IPS-18c (cell line): ENCODE results near the gene EMC9.

Source experiments
- H3K4me3 ChIP-seq: 2 replicates; pipeline ENCODE4 v1.7.0; 2013; ENCODE audit warnings: low read depth, mild to moderate bottlenecking, low read length, moderate library complexity; ENCODE audit not compliant: insufficient read depth
- H3K9me3 ChIP-seq: one replicate; pipeline ENCODE4 v1.6.1; 2013; ENCODE audit warnings: mild to moderate bottlenecking, low read length, moderate library complexity; ENCODE audit not compliant: control insufficient read depth, insufficient read depth

The EMC9 gene, protein sequence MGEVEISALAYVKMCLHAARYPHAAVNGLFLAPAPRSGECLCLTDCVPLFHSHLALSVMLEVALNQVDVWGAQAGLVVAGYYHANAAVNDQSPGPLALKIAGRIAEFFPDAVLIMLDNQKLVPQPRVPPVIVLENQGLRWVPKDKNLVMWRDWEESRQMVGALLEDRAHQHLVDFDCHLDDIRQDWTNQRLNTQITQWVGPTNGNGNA

DNA sequence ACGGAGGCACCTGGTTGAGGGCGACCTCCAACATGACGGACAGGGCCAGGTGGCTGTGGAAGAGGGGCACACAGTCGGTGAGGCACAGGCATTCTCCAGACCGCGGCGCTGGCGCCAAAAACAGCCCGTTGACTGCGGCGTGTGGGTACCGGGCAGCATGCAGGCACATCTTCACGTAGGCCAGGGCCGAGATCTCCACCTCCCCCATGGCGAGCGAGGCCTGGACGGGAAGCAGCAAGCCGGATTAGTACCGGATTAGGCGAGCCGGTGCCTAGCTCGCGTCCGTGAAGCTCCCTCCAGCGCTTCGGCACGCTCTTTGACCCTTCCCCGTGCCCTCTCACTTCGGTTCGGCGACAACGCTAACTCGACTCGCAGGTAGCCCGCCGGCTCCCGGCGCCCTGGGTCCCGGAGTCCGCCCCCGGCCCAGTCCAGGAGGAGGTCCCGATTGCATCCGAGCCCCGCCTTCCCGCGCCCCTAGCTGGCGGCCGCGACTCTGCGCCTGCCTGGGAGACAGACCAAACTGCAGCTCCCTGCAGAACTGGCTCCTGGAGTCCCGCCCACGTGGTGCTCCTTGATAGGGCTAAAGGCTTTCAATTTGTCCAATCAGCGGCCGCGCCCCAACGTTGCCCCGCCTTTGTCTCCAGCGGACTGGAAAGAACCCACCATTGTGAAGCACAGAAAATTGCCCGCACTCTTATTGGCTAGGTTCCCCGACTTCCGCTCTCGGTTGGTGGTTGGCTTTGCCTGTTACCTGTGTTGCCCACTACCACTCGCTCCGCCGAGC, at the start of gene EMC9:
EMC9 (minus strand) TSS at position 495 of the 784 bp plus-strand sequence; CDS start at position 208, 287 bp downstream.
- Histone ChIP-seq H3K4me3 (peak within 1 kb of the TSS; percentile 73), H3K9me3 (no peaks in the 10 kb centered on the region)

DNA sequence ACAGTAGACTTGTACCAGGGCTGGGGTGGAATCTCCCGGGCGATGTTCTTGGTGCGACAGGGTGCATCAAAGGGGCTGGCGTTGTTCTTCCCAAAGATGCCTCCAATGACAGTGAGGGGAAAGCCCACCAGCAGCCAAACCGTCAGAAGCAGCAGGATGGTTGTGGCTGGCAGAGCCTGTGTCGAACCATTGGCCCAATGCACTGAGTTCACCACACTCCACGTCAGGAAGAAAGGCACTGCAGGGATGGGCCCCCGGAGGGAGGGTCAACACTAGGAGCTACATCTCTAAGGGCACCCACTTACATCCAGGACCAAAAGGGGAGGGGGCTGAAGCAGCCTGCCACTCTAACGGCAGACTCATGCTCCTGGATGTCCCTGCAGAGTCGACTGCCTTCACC, 49.0 kb upstream of the EMC9 start:
- Histone ChIP-seq H3K9me3 (no peaks in the 10 kb centered on the region), H3K4me3 (no peak overlapping the region)

DNA sequence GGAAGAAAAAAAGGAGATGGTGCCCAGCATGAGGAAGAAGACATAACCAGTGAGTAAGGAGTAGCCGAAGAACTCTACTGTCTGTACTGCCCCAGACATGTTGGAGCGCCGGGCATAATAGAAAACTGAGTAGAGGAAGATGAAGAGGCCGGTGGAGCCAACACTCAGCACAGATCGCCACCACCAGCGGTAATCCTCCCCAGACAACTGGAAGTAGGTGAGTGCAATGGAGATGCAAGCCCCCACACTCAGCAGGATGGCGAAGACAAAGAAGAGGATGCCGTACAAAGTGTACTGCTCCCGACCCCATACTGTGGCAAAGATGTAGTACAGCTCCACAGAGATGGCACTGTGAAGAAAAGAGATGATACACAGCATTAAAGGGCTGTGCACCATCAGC, 48.1 kb upstream of the EMC9 start:
- Histone ChIP-seq H3K4me3 (no peak overlapping the region), H3K9me3 (no peaks in the 10 kb centered on the region)

DNA sequence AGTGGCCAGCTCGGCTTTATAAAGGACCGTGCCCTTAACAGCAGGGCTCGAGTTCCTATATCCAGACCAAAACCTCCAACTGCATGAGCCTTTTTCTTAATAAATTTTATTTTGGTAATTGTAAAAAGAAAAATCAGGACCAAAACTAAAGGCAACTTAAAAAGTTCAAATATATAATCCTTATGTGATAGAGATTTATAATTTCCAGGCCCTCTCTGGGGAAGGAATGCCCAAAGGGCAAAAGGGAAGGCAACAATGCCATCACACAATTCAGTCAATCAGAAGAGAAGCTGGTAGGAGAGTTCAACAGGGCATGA, 47.6 kb upstream of the EMC9 start:
- Histone ChIP-seq H3K4me3 (no peak overlapping the region), H3K9me3 (no peaks in the 10 kb centered on the region)

DNA sequence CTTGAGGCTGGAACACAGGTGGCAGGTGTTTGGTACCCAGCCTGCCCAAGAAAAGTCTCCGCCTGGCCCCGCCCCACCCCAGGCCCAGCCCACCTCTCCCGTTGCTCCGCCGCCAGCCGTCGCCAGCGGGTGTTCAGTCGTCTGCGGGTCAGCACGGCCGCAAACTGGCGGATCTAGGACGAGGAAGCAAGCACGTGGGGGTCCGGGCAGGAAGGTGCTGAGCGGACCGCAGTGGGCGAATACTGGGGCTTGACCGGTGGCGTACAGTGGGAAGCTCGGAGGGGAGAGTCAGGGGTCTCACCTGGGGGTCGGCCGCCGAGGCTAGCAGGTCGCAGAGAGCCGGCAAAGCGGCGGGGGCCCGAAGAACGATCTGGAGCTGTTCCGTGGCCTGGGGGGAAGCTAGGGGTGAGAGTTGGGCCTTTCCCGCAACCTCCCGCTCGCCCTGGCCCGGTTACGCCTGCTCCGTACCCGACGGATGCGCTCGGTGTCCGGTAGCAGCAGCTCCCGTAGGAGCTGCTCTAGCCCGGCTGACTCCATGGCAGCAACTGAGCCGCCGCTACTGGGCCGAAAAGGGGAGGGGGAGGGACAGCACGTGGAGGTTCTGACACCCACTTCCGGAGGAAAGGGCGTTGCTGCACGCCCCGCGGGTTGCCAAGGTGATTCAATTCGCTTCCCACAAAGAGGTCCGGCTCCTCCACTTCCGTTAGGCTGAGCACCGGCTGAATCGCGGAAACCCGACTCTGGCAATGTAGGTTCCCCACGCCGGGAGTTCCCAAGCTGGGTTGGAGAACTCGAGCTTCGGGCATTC, 47.1 kb upstream of the EMC9 start, which contains the start of gene IPO4:
IPO4 (minus strand) TSS at position 566 of the 808 bp plus-strand sequence; CDS start at position 537, 29 bp downstream.
- Histone ChIP-seq H3K4me3 (peak within 1 kb of the TSS; percentile 92), H3K9me3 (no peaks in the 10 kb centered on the region)

DNA sequence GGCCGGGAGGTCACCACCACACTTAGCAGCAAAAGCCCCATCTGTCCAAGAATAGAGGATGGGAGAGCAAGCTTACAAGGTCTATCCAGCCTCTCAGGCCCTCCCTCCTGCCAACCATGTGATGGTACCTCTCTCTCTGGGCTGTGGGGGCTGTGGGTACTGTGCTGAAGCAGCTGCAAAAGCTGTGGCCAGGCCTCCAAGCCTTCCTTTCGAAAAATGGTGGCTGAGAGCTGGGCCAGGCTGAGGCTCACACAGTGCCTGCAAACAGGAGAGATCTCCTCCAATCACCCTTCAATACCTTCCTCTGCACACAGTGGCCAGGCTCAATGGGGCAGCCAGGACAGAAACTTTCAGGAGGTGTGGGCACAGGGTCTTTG, 46.1 kb upstream of the EMC9 start:
- peak overlapping the region; percentile 92 for H3K4me3 ChIP-seq
- H3K9me3 ChIP-seq, result no peaks in the 10 kb centered on the region

DNA sequence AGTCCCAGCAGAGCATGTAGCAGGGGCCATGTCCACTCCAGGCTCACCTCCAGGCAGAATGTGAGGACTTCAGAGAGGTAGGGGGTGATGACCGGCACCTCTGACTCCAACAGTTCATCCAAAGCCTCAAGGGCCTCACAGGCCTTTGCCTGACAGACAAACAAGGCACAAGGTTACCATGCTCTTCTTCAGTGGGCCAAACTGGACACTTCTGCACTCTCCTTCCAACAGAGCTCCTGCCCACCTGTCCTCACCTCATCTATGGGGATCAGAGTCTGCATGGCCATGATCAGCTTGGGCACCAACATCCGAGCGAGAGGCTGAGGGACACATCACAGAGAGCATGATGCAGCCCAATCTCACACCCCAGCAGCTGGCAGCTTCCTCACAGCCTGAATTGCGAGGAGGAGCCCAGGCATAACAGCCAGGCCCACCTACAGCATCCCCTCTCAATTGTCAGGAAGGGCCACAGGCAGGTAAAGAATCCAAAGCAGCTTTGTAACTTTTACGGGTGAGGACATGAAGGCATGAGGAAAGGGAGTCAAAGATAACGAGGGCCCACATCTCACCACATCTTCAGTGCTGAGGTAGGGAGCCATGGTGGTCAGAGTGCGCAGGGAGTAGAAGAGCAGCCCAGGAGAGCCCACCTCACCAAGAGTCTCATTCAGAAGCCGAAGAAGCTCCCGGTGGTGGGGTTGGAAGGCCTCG, 45.6 kb upstream of the EMC9 start:
- Histone ChIP-seq H3K9me3 (no peaks in the 10 kb centered on the region), H3K4me3 (no peak overlapping the region; the same call in 1 of the 2 replicates)

DNA sequence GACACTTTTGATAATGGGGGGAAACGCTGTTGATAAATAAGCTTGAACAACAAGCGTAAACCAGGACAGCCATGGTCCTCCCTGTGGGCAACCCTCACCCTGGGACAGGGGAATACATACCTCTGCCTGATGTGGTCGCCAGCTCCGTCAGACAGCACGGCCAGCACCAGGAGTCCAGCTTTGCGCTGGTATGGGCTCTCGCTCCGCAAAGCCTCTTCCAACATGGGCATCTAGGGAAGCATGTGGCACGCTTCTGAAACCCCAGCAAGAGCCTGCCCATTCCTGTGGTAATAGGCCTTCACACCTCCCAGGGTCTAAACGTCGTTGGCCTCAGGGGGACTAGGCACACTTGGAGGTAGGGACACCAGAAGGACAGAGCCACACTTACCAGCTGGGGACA, 44.4 kb upstream of the EMC9 start:
- no peaks in the 10 kb centered on the region for H3K9me3 ChIP-seq
- no peak overlapping the region for H3K4me3 ChIP-seq

DNA sequence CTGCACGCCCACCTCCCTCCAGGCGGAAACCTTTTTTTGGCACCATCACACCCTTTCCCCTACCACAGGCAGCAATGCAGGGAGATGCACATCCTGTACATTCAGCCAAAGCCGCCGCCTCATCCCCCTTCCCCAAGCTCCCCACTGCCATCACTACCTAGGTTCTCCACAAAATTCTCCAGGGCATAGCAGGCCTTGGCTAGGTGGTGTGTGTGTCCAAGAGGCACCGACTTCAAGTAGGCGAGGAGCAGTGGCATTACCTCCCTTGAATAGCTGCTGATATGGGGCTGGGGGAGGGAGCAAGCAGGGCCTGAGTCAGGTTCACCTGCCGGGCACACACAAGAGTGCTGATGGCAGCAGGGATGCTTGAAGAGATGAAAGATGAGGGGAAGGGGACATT, 43.6 kb upstream of the EMC9 start:
- Histone ChIP-seq H3K4me3 (no peak overlapping the region), H3K9me3 (no peaks in the 10 kb centered on the region)

DNA sequence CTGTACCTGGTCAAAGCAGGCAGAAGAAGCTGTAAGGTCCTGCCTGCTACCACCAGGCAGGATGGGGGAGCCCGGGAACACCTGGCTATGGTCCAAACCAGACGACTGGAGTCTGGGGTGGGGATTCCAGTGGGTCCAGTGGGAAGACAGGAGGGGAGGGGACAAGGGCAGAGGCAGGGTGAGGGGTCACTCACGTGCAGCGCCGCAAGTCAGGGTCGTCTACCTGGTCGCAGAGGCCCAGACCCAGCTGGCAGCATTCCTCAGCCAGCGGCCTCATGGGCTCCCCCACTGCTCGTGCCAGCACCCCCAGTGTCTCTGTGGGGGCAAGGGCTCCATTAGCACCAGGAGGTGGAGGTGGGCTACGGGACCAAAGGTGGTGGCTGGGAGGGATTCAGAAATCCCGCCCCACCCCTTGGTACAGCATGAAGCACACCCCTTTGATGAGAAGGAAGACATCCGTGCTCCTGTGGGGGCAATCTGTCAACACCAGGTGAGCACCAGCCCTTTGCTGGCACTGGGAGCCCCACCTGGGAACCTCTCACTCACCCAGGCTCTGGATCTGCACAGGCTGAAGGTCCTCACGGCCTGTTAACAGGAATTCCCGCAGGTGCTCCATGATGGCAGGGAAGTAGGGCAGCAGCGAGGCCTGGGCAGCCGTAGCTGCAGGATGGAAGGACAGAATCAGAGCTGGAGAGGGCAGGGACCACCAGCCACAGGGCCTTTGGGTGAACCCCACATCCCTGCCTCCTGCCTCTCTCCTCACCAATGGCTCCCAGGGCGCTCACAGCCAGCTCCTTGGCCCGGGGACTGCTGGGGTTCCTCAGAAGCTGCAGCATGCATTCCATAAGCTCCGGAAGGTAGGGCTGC, 42.9 kb upstream of the EMC9 start:
- H3K4me3 ChIP-seq, result no peak overlapping the region
- H3K9me3 ChIP-seq, result no peaks in the 10 kb centered on the region

DNA sequence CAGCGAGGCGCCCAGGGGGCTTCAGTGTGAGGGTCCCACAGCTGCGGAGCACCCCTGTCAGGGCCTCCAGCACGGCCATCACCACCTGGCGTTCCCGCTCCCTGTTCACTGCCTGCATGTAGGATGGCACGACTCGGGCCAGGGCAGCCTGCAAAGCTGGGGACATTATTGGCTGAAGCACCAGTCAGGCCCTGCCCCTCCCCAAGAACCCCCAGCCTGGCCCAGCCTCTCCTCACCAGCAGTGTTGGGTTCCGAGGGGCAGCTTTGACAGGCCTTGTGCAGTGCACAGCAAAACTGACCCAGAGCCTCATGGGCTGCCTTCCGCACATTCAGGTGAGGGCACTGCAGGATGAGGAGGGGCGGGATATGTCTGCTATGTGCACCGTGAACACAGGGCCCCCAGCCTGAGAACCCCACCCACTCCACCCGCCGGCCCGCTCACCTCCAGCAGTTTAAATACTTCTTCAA, 41.7 kb upstream of the EMC9 start:
- H3K9me3 ChIP-seq, result no peaks in the 10 kb centered on the region

DNA sequence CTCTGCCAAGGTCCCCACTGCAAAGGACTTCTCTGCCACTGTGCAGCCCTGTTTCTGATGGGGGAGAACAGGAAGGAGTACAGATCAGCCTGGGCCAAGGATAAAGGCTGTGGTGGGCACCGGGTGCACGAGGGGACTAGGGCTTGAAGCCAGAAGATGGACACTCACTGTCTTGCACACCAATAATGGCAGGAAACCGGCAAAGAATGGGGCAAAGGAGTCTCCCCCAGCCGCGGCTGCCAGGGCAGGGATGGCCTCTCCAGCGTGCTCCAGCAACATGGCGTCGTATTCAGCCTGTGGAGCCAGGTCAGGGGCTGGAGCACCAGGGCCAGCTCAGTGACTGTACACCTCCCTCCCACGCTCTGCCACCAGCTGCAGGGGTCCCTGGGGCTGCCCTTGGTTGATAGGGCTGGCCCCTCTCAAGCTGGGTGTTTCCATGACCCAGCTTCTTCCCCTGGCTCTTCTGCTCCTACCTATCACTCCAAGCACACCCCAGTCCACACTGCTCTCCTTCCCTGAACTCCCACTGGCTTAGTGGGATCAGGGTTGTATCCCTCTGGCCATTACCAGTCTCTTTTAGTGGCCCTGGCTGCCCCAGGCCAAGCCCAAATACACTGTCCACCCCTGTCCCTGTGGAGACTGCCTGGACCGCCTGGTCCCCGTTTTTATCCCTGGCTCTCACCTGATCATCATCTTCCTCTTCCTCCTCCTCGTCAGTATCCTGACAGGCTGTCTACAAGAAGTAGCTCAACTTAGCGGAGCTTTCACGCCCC, 40.9 kb upstream of the EMC9 start:
- H3K9me3 ChIP-seq, result no peaks in the 10 kb centered on the region
- H3K4me3 ChIP-seq, result no peak overlapping the region

More for the DNA sequence above, 41.7 kb upstream of the EMC9 start:
- no peak overlapping the region for H3K4me3 ChIP-seq

DNA sequence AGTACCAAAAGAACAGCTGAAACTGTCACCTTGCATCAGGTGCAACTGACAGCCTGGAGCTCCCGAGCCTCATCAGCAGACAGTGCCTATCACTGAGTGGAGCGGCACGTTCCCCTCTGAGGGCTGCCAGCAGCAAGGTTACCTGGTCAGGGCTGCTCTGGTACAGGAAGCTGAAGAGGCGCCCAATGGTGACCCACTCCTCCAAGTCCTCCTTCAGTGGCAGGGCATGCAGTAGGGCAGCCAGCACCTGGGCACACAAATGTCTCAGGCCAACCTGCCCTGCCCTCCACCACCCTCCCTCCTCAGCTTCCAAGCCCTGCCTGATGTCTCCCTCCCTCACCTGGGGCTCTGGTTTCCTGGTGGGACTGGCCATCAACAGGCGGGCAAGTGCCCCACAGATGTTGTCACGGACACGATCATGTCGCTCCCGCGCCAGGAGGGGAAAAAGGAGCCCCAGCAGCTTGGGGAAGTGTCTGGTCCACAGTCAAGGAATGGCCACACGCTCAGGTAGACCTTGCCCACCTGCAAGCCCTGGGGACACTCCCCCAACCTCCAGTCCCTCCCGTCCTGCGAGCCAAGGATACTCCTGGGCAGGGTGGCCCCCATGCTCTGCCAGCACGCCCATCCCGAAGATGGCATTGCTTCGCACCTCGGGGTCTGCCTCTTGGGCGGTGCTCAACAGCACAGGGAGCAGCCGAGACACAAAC, 40.1 kb upstream of the EMC9 start:
- Histone ChIP-seq H3K9me3 (no peaks in the 10 kb centered on the region), H3K4me3 (no peak overlapping the region)

DNA sequence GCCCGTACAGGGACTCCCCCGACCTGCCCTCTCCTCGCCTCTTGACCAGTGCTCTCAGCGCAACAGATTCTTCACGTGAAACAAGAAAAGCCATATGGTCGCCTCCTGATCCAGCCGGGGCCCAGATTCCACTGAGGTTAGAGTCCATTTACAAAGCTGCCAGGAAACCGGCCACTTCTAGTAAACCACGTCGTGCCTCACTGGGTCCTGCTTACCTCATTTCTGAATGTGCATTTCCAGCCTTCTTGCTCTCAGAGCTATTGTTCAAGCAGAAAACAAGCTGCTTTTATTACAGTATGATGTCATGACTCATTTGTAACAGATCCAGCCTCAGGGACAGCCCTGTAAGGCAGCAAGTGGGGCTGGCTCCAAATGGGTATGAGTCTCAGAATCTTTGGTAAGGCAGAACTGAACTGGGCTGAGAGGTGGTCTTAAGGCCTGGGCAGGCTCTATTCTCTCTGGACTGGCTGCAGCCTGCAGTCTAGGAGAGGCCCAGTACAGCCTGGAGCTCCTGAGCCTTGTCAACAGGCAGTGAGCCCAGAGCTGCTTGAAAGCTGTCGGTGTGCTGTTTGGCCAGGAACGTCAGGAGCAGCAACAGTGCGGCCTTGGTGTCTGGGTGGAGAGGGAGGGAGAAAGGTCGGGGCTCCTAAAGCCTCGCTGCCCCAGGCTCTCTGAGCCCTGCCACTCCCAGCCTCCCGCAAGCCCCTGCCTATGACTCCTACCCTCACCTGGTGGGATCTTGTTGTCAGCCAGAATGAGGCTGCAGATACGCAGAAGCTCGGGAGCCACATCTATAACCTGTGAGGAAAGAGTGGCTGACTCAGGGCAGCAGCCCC, 38.8 kb upstream of the EMC9 start:
- no peaks in the 10 kb centered on the region for H3K9me3 ChIP-seq
- H3K4me3 ChIP-seq, result no peak overlapping the region
